Keratinocyte (primary cell): ENCODE data around the gene TBX20. TPM values are rescaled to one million over a fixed set of nuclear protein-coding genes. Genes with fewer than 3 reads are reported as not detected.

Source experiments
- DNase-seq: peaks from one replicate; pipeline ENCODE4 v3.0.0-alpha.2; 2011; ENCODE audit warnings: low read depth, missing footprints, low spot score
- FAIRE-seq: peaks from 2 replicates; lab custom pipeline; 2011; peaks lifted over from hg19 to GRCh38; lab: Jason Lieb, UNC
- H2AFZ ChIP-seq: 2 replicates; pipeline ENCODE4 v1.6.0; 2012; ENCODE audit warnings: low read length, control low read depth, inconsistent platforms; ENCODE audit not compliant: control insufficient read depth
- H3K27ac ChIP-seq: 2 replicates; pipeline ENCODE4 v1.5.1; 2011; ENCODE audit warnings: low read length; ENCODE audit not compliant: control insufficient read depth, insufficient read depth
- H3K27me3 ChIP-seq: 3 replicates; pipeline ENCODE4 v1.6.0; 2011; ENCODE audit warnings: low read length; ENCODE audit not compliant: control insufficient read depth, insufficient read depth; ENCODE audit errors: extremely low read depth
- H3K36me3 ChIP-seq, 2 experiments: 2 replicates in 1 of 2; 3 replicates in 1 of 2; pipeline ENCODE4 v1.5.1; 2011; ENCODE audit warnings: low read length in 2 of 2, mild to moderate bottlenecking in 1 of 2; ENCODE audit not compliant: control insufficient read depth in 2 of 2, insufficient read depth in 2 of 2; ENCODE audit errors: extremely low read depth in 1 of 2
- H3K4me1 ChIP-seq: 3 replicates; pipeline ENCODE4 v1.5.1; 2011; ENCODE audit warnings: low read length; ENCODE audit not compliant: control insufficient read depth, insufficient read depth; ENCODE audit errors: extremely low read depth
- H3K4me2 ChIP-seq: 3 replicates; pipeline ENCODE4 v1.6.0; 2011; ENCODE audit warnings: low read depth, low read length; ENCODE audit not compliant: control insufficient read depth, insufficient read depth; ENCODE audit errors: extremely low read depth
- H3K4me3 ChIP-seq, 3 experiments: fragments of 200-600 bp in 1 of 3; sonication (generic) in 1 of 3; 2 replicates in 2 of 3; 3 replicates in 1 of 3; pipeline ENCODE4 v1.5.1; 2011 to 2016; ENCODE audit warnings: low read length in 3 of 3, mild to moderate bottlenecking in 3 of 3, control low read depth in 2 of 3, inconsistent platforms in 1 of 3, low read depth in 1 of 3, mixed read lengths in 1 of 3, mixed run types in 1 of 3, moderate library complexity in 1 of 3; ENCODE audit not compliant: control insufficient read depth in 2 of 3, insufficient read depth in 2 of 3; ENCODE audit errors: extremely low read depth in 1 of 3
- H3K79me2 ChIP-seq: 2 replicates; pipeline ENCODE4 v1.6.0; 2012; ENCODE audit warnings: low read length; ENCODE audit not compliant: control insufficient read depth, insufficient read depth
- H3K9ac ChIP-seq: 3 replicates; pipeline ENCODE4 v1.6.0; 2011; ENCODE audit warnings: low read length; ENCODE audit not compliant: control insufficient read depth, insufficient read depth; ENCODE audit errors: extremely low read depth
- H3K9me1 ChIP-seq: 3 replicates; pipeline ENCODE4 v1.6.0; 2011; ENCODE audit warnings: low read length; ENCODE audit not compliant: control insufficient read depth, insufficient read depth; ENCODE audit errors: extremely low read depth
- H3K9me3 ChIP-seq: 2 replicates; pipeline ENCODE4 v1.5.1; 2012; ENCODE audit warnings: low read depth, low read length; ENCODE audit not compliant: control insufficient read depth
- H4K20me1 ChIP-seq: 3 replicates; pipeline ENCODE4 v1.6.0; 2011; ENCODE audit warnings: low read length; ENCODE audit not compliant: control insufficient read depth, insufficient read depth; ENCODE audit errors: extremely low read depth
- CTCF ChIP-seq, 3 experiments: IDR thresholded peaks in 1 of 3; conservative IDR thresholded peaks in 1 of 3; optimal IDR thresholded peaks in 1 of 3; 2 replicates in 2 of 3; 3 replicates in 1 of 3; pipeline versions ENCODE3 to v1.5.1; 2011; ENCODE audit warnings: low read length in 3 of 3, mild to moderate bottlenecking in 3 of 3, moderate library complexity in 2 of 3, control low read depth in 1 of 3, inconsistent platforms in 1 of 3; ENCODE audit not compliant: insufficient read depth in 2 of 3; ENCODE audit errors: extremely low read depth in 1 of 3
- EZH2 ChIP-seq: IDR thresholded peaks from one replicate; pipeline ENCODE4 v1.6.1; 2012; ENCODE audit warnings: inconsistent platforms, mild to moderate bottlenecking, low read length, moderate library complexity
- dilution Hi-C: fragments of 300-500 bp; cut with MboI; formaldehyde crosslinking; loops from one replicate; pipeline ENCODE4 v1.7.0; 2020; ENCODE audit warnings: low sequenced_read_pairs; ENCODE audit not compliant: extremely low pct_ligation_motif_present
- polyA plus RNA-seq, 5 experiments: library from polyadenylated mRNA; depleted of rRNA in 3 of 5; stranded (reverse) in 3 of 5; stranded (forward) in 1 of 5; unstranded in 1 of 5; fragments of >200 nt; gene quantifications; 1 replicate in 1 of 5; 2 replicates in 3 of 5; 3 replicates in 1 of 5; pipeline versions ENCODE4 v1.2.1 to v1.2.3, GENCODE V29; 2011 to 2012; ENCODE audit warnings: missing spikeins in 2 of 5, low read depth in 1 of 5, low replicate concordance in 1 of 5

TBX20 gene
- polyA plus RNA-seq, 1 donor (not counting 4 experiments of a cell fraction or from before 2014, with no cell fraction given): not detected

- H2AFZ ChIP-seq: no peak overlapping the region
- dilution Hi-C loops: no loop called here
- no peak for TF ChIP-seq EZH2
- no peak for TF ChIP-seq CTCF (optimal IDR thresholded peaks at IDR 0.05 in 1 of 3, IDR thresholded peaks at IDR 0.05 in 1 of 3, conservative IDR thresholded peaks at IDR 0.05 in 1 of 3; ENCODE audit: extremely low read depth in 1 of 3, insufficient read depth in 2 of 3, low read length in 3 of 3)
- H3K9ac ChIP-seq: no peak overlapping the region
- H3K4me3 ChIP-seq: no peak overlapping the region
- H4K20me1 ChIP-seq: no peaks in the 10 kb centered on the region
- no peaks in the 10 kb centered on the region for H3K9me3 ChIP-seq
- H3K9me1 ChIP-seq: no peaks in the 10 kb centered on the region
- H3K4me1 ChIP-seq: no peaks in the 10 kb centered on the region
- no peak overlapping the region for H3K4me2 ChIP-seq
- no peak overlapping the region for H3K27ac ChIP-seq
- H3K36me3 ChIP-seq: no peaks in the 10 kb centered on the region
- no peaks in the 10 kb centered on the region for H3K79me2 ChIP-seq
- DNase-seq (no peak), FAIRE-seq (no peak)
- no peaks in the 10 kb centered on the region for H3K27me3 ChIP-seq
These were observed 33.1 kb upstream of the TBX20 start for GRCh38 chr7:35286986-35287385.

- dilution Hi-C loops: no loop called here
- Histone ChIP-seq H4K20me1 (no peaks in the 10 kb centered on the region), H3K4me3 (no peak overlapping the region), H3K9ac (no peak overlapping the region), H3K36me3 (no peaks in the 10 kb centered on the region), H2AFZ (no peak overlapping the region), H3K9me3 (no peaks in the 10 kb centered on the region), H3K4me2 (no peak overlapping the region), H3K27me3 (no peaks in the 10 kb centered on the region), H3K27ac (no peak overlapping the region), H3K79me2 (no peaks in the 10 kb centered on the region), H3K9me1 (no peaks in the 10 kb centered on the region), H3K4me1 (no peaks in the 10 kb centered on the region)
- no peak for TF ChIP-seq EZH2
- TF ChIP-seq CTCF (optimal IDR thresholded peaks at IDR 0.05 in 1 of 3, IDR thresholded peaks at IDR 0.05 in 1 of 3, conservative IDR thresholded peaks at IDR 0.05 in 1 of 3; ENCODE audit: extremely low read depth in 1 of 3, insufficient read depth in 2 of 3, low read length in 3 of 3): no peak
- FAIRE-seq (no peak), DNase-seq (no peak)
These were observed 32.5 kb upstream of the TBX20 start for GRCh38 chr7:35286422-35286821.
